HepG2 (cell line): ENCODE data around the gene GRAP. TPM values are rescaled to one million over a fixed set of nuclear protein-coding genes. Genes with fewer than 3 reads are reported as not detected.

Experiments used
- ATAC-seq: fragments of 200-7000 bp; cut with Tn5 transposase; 3 replicates; pipeline ENCODE4 v1.9.1; 2020; ENCODE audit warnings: mild to moderate bottlenecking, moderate library complexity
- BruUV-seq: library from RNA; stranded (reverse); fragments of 400-500 nt; replicated peaks from 2 replicates; lab custom pipeline; 2021; lab: Mats Ljungman, UMichigan
- CTCF ChIA-PET: fragments of 300-600 bp; formaldehyde crosslinking; extraction: SDS; loops from one replicate; lab custom pipeline; 2021; ENCODE audit warnings: low total read pairs, inconsistent platforms, low intra/inter-chr PET ratio; lab: Yijun Ruan, JAX
- POLR2A ChIA-PET: fragments of 350-600 bp; sonication (Branson Sonifier 250); formaldehyde crosslinking; loops from one replicate; lab custom pipeline; 2020; ENCODE audit warnings: antibody characterized with exemption, inconsistent platforms; lab: Yijun Ruan, JAX
- DNase-seq: peaks from one replicate; pipeline ENCODE4 v3.0.0-alpha.2; 2015; ENCODE audit warnings: low spot score
- FAIRE-seq: peaks from 3 replicates; lab custom pipeline; 2011; peaks lifted over from hg19 to GRCh38; lab: Jason Lieb, UNC
- H2AFZ ChIP-seq: one replicate; pipeline ENCODE4 v1.6.1; 2011; ENCODE audit warnings: low read length, inconsistent platforms
- H3K27ac ChIP-seq: fragments of 300-600 bp; 3 replicates; pipeline ENCODE4 v1.8.0; 2011; ENCODE audit warnings: mixed run types, mild to moderate bottlenecking, mixed read lengths, low read length, inconsistent platforms; ENCODE audit not compliant: insufficient read depth; ENCODE audit errors: extremely low read length
- H3K27me3 ChIP-seq, 2 experiments: fragments of 200-600 bp in 1 of 2; 2 replicates in 1 of 2; 3 replicates in 1 of 2; pipeline versions ENCODE4 v1.6.0 to v1.8.0; 2011; ENCODE audit warnings: low read length in 2 of 2, mild to moderate bottlenecking in 2 of 2, moderate library complexity in 2 of 2, inconsistent platforms in 1 of 2; ENCODE audit not compliant: insufficient read depth in 2 of 2, control insufficient read depth in 1 of 2
- H3K36me3 ChIP-seq, 2 experiments: fragments of 200-600 bp in 1 of 2; replicated peaks in 1 of 2; 2 replicates in 1 of 2; 3 replicates in 1 of 2; pipeline versions ENCODE4 v1.5.1 to v1.8.0; 2011; ENCODE audit warnings: low read length in 2 of 2, inconsistent platforms in 1 of 2; ENCODE audit not compliant: insufficient read depth in 2 of 2, control insufficient read depth in 1 of 2
- H3K4me1 ChIP-seq: 2 replicates; pipeline ENCODE4 v1.5.1; 2012; ENCODE audit warnings: low read length, inconsistent platforms; ENCODE audit not compliant: insufficient read depth
- H3K4me2 ChIP-seq: 2 replicates; pipeline ENCODE4 v1.6.0; 2011; ENCODE audit warnings: low read depth, low read length, inconsistent platforms
- H3K4me3 ChIP-seq, 3 experiments: fragments of 200-600 bp in 1 of 3; sonication (generic), shearing (Covaris generic) in 1 of 3; replicated peaks in 1 of 3; 2 replicates each; pipeline ENCODE4 v1.5.1; 2011 to 2016; ENCODE audit warnings: low read length in 3 of 3, inconsistent platforms in 2 of 3, low read depth in 2 of 3, mild to moderate bottlenecking in 2 of 3, control low read depth in 1 of 3, mixed read lengths in 1 of 3; ENCODE audit not compliant: insufficient read depth in 1 of 3
- H3K79me2 ChIP-seq: one replicate; pipeline ENCODE4 v1.6.1; 2011; ENCODE audit warnings: low read length, inconsistent platforms; ENCODE audit not compliant: insufficient read depth
- H3K9ac ChIP-seq: 2 replicates; pipeline ENCODE4 v1.6.0; 2011; ENCODE audit warnings: mild to moderate bottlenecking, low read depth, low read length, inconsistent platforms; ENCODE audit not compliant: insufficient read depth
- H3K9me3 ChIP-seq: 2 replicates; pipeline ENCODE4 v1.5.1; 2012; ENCODE audit warnings: mild to moderate bottlenecking, low read length
- H4K20me1 ChIP-seq: 2 replicates; pipeline ENCODE4 v1.6.0; 2011; ENCODE audit warnings: inconsistent platforms, mild to moderate bottlenecking, low read length, moderate library complexity; ENCODE audit not compliant: insufficient read depth
- KMT2B ChIP-seq: IDR thresholded peaks from 2 replicates; pipeline ENCODE4 v1.6.1; 2016; ENCODE audit warnings: missing genetic modification reagents, missing compliant biosample characterization
- SMYD3 ChIP-seq: sonication (generic); formaldehyde crosslinking; IDR thresholded peaks from 2 replicates; pipeline ENCODE4 v1.8.1; 2023; ENCODE audit warnings: mild to moderate bottlenecking, missing genetic modification reagents
- SOX6 ChIP-seq, 2 experiments: fragments of 450-650 bp in 1 of 2; sonication (generic) in 1 of 2; formaldehyde crosslinking in 1 of 2; IDR thresholded peaks; 2 replicates each; pipeline versions ENCODE4 v1.4.0 to v1.6.1; 2017 to 2020; ENCODE audit warnings: antibody characterized with exemption in 1 of 2, mild to moderate bottlenecking in 1 of 2, missing genetic modification reagents in 1 of 2
- ZBTB10 ChIP-seq: sonication (generic); formaldehyde crosslinking; IDR thresholded peaks from 2 replicates; pipeline ENCODE4 v1.4.0; 2020; ENCODE audit warnings: missing genetic modification reagents, borderline replicate concordance
- ZBTB40 ChIP-seq, 2 experiments: fragments of 450-650 bp in 1 of 2; sonication (generic) in 1 of 2; formaldehyde crosslinking in 1 of 2; IDR thresholded peaks; 2 replicates each; pipeline versions ENCODE4 v1.6.1 to v1.8.0; 2016 to 2022; ENCODE audit warnings: antibody characterized with exemption in 1 of 2, mild to moderate bottlenecking in 1 of 2, missing genetic modification reagents in 1 of 2
- ZBTB8A ChIP-seq: sonication (generic); formaldehyde crosslinking; IDR thresholded peaks from 2 replicates; pipeline ENCODE4 v1.4.0; 2020; ENCODE audit warnings: mild to moderate bottlenecking, low read depth, missing genetic modification reagents, borderline replicate concordance
- ZKSCAN1 ChIP-seq: fragments of 150-350 bp; IDR thresholded peaks from 2 replicates; pipeline ENCODE4 v1.6.1; 2014; ENCODE audit warnings: low read length
- ZNF160 ChIP-seq: sonication (generic); formaldehyde crosslinking; IDR thresholded peaks from 2 replicates; pipeline ENCODE4 v1.8.0; 2022; ENCODE audit warnings: mild to moderate bottlenecking, inconsistent platforms, missing genetic modification reagents
- ZNF207 ChIP-seq: fragments of 450-650 bp; IDR thresholded peaks from 2 replicates; pipeline ENCODE4 v1.6.1; 2016; ENCODE audit warnings: antibody characterized with exemption, borderline replicate concordance
- ZNF788 ChIP-seq: sonication (generic); formaldehyde crosslinking; IDR thresholded peaks from 2 replicates; pipeline ENCODE4 v1.5.0; 2020; ENCODE audit warnings: mild to moderate bottlenecking, missing genetic modification reagents, borderline replicate concordance
- WGBS: methylation state at CpG from one replicate; pipeline ENCODE4 v1.1.6; 2017; ENCODE audit warnings: low lambda C conversion rate; 5-methylcytosine and 5-hydroxymethylcytosine counted together
- in situ Hi-C: cut with HindIII; loops from 2 replicates; pipeline ENCODE4 v1.10.0; 2017; ENCODE audit warnings: low pct_unique_long_range_greater_than_20kb; ENCODE audit not compliant: extremely low pct_ligation_motif_present
- intact Hi-C: fragments of 100-400 bp; cut with micrococcal nuclease; formaldehyde crosslinking; loops from one replicate; pipeline ENCODE4 v1.10.0; 2022; ENCODE audit not compliant: unreplicated experiment
- polyA plus RNA-seq, 8 experiments: library from polyadenylated mRNA; depleted of rRNA in 3 of 8; stranded (reverse) in 7 of 8; unstranded in 1 of 8; fragments of >200 nt; fragmentation: Illumina TruSeq in 4 of 8; extraction: Trizol in 4 of 8; gene quantifications; 2 replicates each; pipeline versions ENCODE4 v1.2.1 to v1.2.3, GENCODE V29; 2011 to 2016; ENCODE audit warnings: low read depth in 4 of 8, missing spikeins in 1 of 8, mixed read lengths in 1 of 8; ENCODE audit not compliant: insufficient read depth in 1 of 8
- total RNA-seq, 5 experiments: library from RNA; depleted of rRNA; stranded (reverse); fragments of >200 nt; fragmentation: Illumina TruSeq; extraction: Trizol; gene quantifications; 2 replicates each; pipeline ENCODE4 v1.2.3, GENCODE V29; 2016; ENCODE audit warnings: low read depth in 1 of 5

Gene GRAP
- total and polyA plus RNA-seq, 2 of the 13 experiments (the other 11 are each of a cell fraction or from before 2014, with no cell fraction given), result 0.77 to 1.7 TPM

- FAIRE-seq (no peak), ATAC-seq (peak; percentile 49), DNase-seq (no peak)
- intact Hi-C loops, result no loop called here
- POLR2A ChIA-PET, result no interaction called here
- CTCF ChIA-PET, result no interaction called here
- no peak overlapping the region; a peak in 1 of 6 replicates for H3K4me3 ChIP-seq
- H3K27me3 ChIP-seq, result peaks cover 6 to 32% of the 10 kb centered on the region in 2 experiments; a peak in 3 of 5 replicates
- H3K79me2 ChIP-seq, result no peaks in the 10 kb centered on the region
- H3K9me3 ChIP-seq, result no peaks in the 10 kb centered on the region
- H2AFZ ChIP-seq, result no peak overlapping the region
- no peaks in the 10 kb centered on the region for H3K36me3 ChIP-seq
- no peak overlapping the region for H3K4me2 ChIP-seq
- BruUV-seq, result no TSS peak
- in situ Hi-C loops, result no loop called here
- no peak overlapping the region for H3K27ac ChIP-seq
- H3K9ac ChIP-seq, result no peak overlapping the region
- H4K20me1 ChIP-seq, result no peaks in the 10 kb centered on the region
- WGBS, result 60% methylated on average over 1 of the region's 12 CpGs
- peaks cover 71% of the 10 kb centered on the region for H3K4me1 ChIP-seq
- no peak for TF ChIP-seq SMYD3 (CRISPR knock-in tag)
- TF ChIP-seq ZKSCAN1, result no peak
- no peak for TF ChIP-seq ZNF160 (CRISPR knock-in tag)
- no peak for TF ChIP-seq ZBTB8A (CRISPR knock-in tag)
- TF ChIP-seq SOX6 (IDR thresholded peaks at IDR 0.05), result no peak
- no peak for TF ChIP-seq SOX6 (CRISPR knock-in tag; IDR thresholded peaks at IDR 0.05)
- TF ChIP-seq KMT2B (CRISPR knock-in tag), result no peak
- TF ChIP-seq ZNF207, result no peak
- TF ChIP-seq ZBTB10, result no peak
- TF ChIP-seq ZBTB40 (IDR thresholded peaks at IDR 0.05), result no peak
- no peak for TF ChIP-seq ZBTB40 (CRISPR knock-in tag; IDR thresholded peaks at IDR 0.05)
- no peak for TF ChIP-seq ZNF788 (CRISPR knock-in tag)
These were observed 29.4 kb downstream of the GRAP start for GRCh38 chr17:19017401-19017800.
